Neural cell (in vitro differentiated cells): ENCODE results near the gene TMC6. TPM values are rescaled to one million over a fixed set of nuclear protein-coding genes. Genes with fewer than 3 reads are reported as not detected.

Source experiments
- H2AFZ ChIP-seq: fragments of 200-600, 300-800 bp; sonication (generic), shearing (Covaris generic); 2 replicates; pipeline ENCODE4 v1.6.0; 2014; ENCODE audit warnings: low read depth, mild to moderate bottlenecking, antibody characterized with exemption, low read length, moderate library complexity
- H3F3A ChIP-seq: fragments of 200-600 bp; shearing (Covaris generic); 2 replicates; pipeline ENCODE4 v1.6.1; 2016; ENCODE audit warnings: mild to moderate bottlenecking, moderate library complexity, mixed read lengths, antibody characterized with exemption, low read length; ENCODE audit not compliant: insufficient read depth, poor library complexity, severe bottlenecking
- H3K27ac ChIP-seq: fragments of 200-600, 300-800 bp; sonication (generic), shearing (Covaris generic); 2 replicates; pipeline ENCODE4 v1.5.1; 2014; ENCODE audit warnings: mild to moderate bottlenecking, low read length, moderate library complexity
- H3K27me3 ChIP-seq: fragments of 300-800, 200-600 bp; sonication (generic), shearing (Covaris generic); 2 replicates; pipeline ENCODE4 v1.6.0; 2014; ENCODE audit warnings: mild to moderate bottlenecking, low read depth, low read length, moderate library complexity; ENCODE audit not compliant: insufficient read depth
- H3K36me3 ChIP-seq: fragments of 300-800, 200-600 bp; sonication (generic), shearing (Covaris generic); 2 replicates; pipeline ENCODE4 v1.5.1; 2014; ENCODE audit warnings: mild to moderate bottlenecking, antibody characterized with exemption, low read length, moderate library complexity; ENCODE audit not compliant: insufficient read depth
- H3K4me2 ChIP-seq: fragments of 300-800, 200-600 bp; sonication (generic), shearing (Covaris generic); 2 replicates; pipeline ENCODE4 v1.6.0; 2014; ENCODE audit warnings: mild to moderate bottlenecking, low read length
- H3K4me3 ChIP-seq: fragments of 300-800, 200-600 bp; sonication (generic), shearing (Covaris generic); 2 replicates; pipeline ENCODE4 v1.5.1; 2014; ENCODE audit warnings: mild to moderate bottlenecking, low read length, moderate library complexity
- H3K79me2 ChIP-seq: fragments of 200-600 bp; shearing (Covaris generic); replicated peaks from 2 replicates; pipeline ENCODE4 v1.6.0; 2014; ENCODE audit warnings: mild to moderate bottlenecking, low read length, moderate library complexity; ENCODE audit not compliant: insufficient read depth
- H3K9ac ChIP-seq: fragments of 300-800, 200-600 bp; sonication (generic), shearing (Covaris generic); 2 replicates; pipeline ENCODE4 v1.6.1; 2016; ENCODE audit warnings: mild to moderate bottlenecking, low read length, mixed read lengths
- H3K9me2 ChIP-seq: fragments of 200-600 bp; shearing (Covaris generic); 2 replicates; pipeline ENCODE4 v1.6.1; 2016; ENCODE audit warnings: mild to moderate bottlenecking, low read length, mixed read lengths; ENCODE audit not compliant: insufficient read depth
- H3K9me3 ChIP-seq: fragments of 200-600, 300-800 bp; sonication (generic), shearing (Covaris generic); 2 replicates; pipeline ENCODE4 v1.6.1; 2016; ENCODE audit warnings: mild to moderate bottlenecking, mixed run types, low read length, moderate library complexity, mixed read lengths
- H4K20me1 ChIP-seq: fragments of 200-600 bp; shearing (Covaris generic); 2 replicates; pipeline ENCODE4 v1.6.1; 2016; ENCODE audit warnings: mild to moderate bottlenecking, mixed run types; ENCODE audit not compliant: insufficient read depth
- CTCF ChIP-seq: fragments of 450-650 bp; IDR thresholded peaks from 2 replicates; pipeline ENCODE4 v1.5.1; 2014; ENCODE audit warnings: antibody characterized with exemption, mild to moderate bottlenecking, moderate library complexity; ENCODE audit not compliant: poor library complexity, severe bottlenecking
- EP300 ChIP-seq: fragments of 450-650 bp; conservative IDR thresholded peaks from 2 replicates; pipeline ENCODE4 v1.6.1; 2014; ENCODE audit warnings: antibody characterized with exemption, mild to moderate bottlenecking, moderate library complexity; ENCODE audit not compliant: poor library complexity, severe bottlenecking
- EZH2 ChIP-seq: fragments of 200-600, 300-800 bp; shearing (Covaris generic), sonication (generic); IDR thresholded peaks from 2 replicates; pipeline ENCODE4 v1.6.1; 2014; ENCODE audit warnings: antibody characterized with exemption, low read length, borderline replicate concordance, mild to moderate bottlenecking; ENCODE audit not compliant: insufficient read depth, poor library complexity, severe bottlenecking
- MXI1 ChIP-seq: fragments of 450-650 bp; conservative IDR thresholded peaks from 2 replicates; pipeline ENCODE4 v1.6.1; 2014; ENCODE audit warnings: antibody characterized with exemption, mild to moderate bottlenecking; ENCODE audit not compliant: poor library complexity, severe bottlenecking
- POLR2AphosphoS5 ChIP-seq: IDR thresholded peaks from 2 replicates; pipeline ENCODE4 v1.6.1; 2012
- RAD21 ChIP-seq: fragments of 450-650 bp; conservative IDR thresholded peaks from 2 replicates; pipeline ENCODE4 v1.6.1; 2014; ENCODE audit warnings: antibody characterized with exemption, mild to moderate bottlenecking, moderate library complexity
- SMC3 ChIP-seq: fragments of 450-650 bp; conservative IDR thresholded peaks from 2 replicates; pipeline ENCODE4 v1.6.1; 2014; ENCODE audit warnings: antibody characterized with exemption, mild to moderate bottlenecking, moderate library complexity; ENCODE audit not compliant: poor library complexity
- TAF1 ChIP-seq: IDR thresholded peaks from 2 replicates; pipeline ENCODE4 v1.6.1; 2012; ENCODE audit warnings: low read depth
- polyA plus RNA-seq: library from polyadenylated mRNA; depleted of rRNA; stranded (reverse); fragments of >200 nt; gene quantifications from 2 replicates; pipeline ENCODE4 v1.2.3, GENCODE V29; 2014
- TF ChIP-seq, protein P1 (sequence below): IDR thresholded peaks from 2 replicates; pipeline ENCODE4 v1.6.1; 2012; ENCODE audit warnings: borderline replicate concordance

Gene TMC6
- polyA plus RNA-seq, 1 donor from 2014 or later, result 0.16 TPM

- Histone ChIP-seq H3K36me3 (no peaks in the 10 kb centered on the region), H3K4me3 (no peak overlapping the region), H3K9ac (no peak overlapping the region), H3K9me3 (no peaks in the 10 kb centered on the region), H3K27me3 (peaks cover 44% of the 10 kb centered on the region), H3K9me2 (no peaks in the 10 kb centered on the region), H3K79me2 (no peaks in the 10 kb centered on the region), H3K27ac (no peak overlapping the region), H4K20me1 (no peaks in the 10 kb centered on the region), H2AFZ (no peak overlapping the region), H3K4me2 (no peak overlapping the region), H3F3A (no peaks in the 10 kb centered on the region)
- no peak for TF ChIP-seq EP300
Measured at GRCh38 chr17:78133179-78133951, 4.8 kb upstream of the TMC6 start.

- Histone ChIP-seq H3K9me2 (no peaks in the 10 kb centered on the region), H3K4me3 (no peak overlapping the region), H3K36me3 (no peaks in the 10 kb centered on the region), H3K27me3 (peaks cover 50% of the 10 kb centered on the region), H3K9me3 (no peaks in the 10 kb centered on the region), H4K20me1 (no peaks in the 10 kb centered on the region), H2AFZ (no peak overlapping the region), H3K27ac (no peak overlapping the region), H3K9ac (no peak overlapping the region), H3F3A (no peaks in the 10 kb centered on the region), H3K4me2 (no peak overlapping the region), H3K79me2 (no peaks in the 10 kb centered on the region)
- no peak for TF ChIP-seq SMC3
- TF ChIP-seq EZH2, result no peak
- TF ChIP-seq POLR2AphosphoS5, result no peak
- TF ChIP-seq TAF1, result no peak
- no peak for TF ChIP-seq CTCF
- TF ChIP-seq EP300, result no peak
Measured at GRCh38 chr17:78132767-78133178, 4.2 kb upstream of the TMC6 start.

- H2AFZ ChIP-seq, result no peak overlapping the region
- H3K79me2 ChIP-seq, result no peaks in the 10 kb centered on the region
- no peaks in the 10 kb centered on the region for H4K20me1 ChIP-seq
- no peaks in the 10 kb centered on the region for H3K9me3 ChIP-seq
- peaks cover 54% of the 10 kb centered on the region for H3K27me3 ChIP-seq
- TF ChIP-seq MXI1 (no peak), EZH2 (no peak), EP300 (no peak), TAF1 (no peak), CTCF (no peak), SMC3 (no peak), POLR2AphosphoS5 (no peak), RAD21 (no peak)
- TF ChIP-seq, protein P1, sequence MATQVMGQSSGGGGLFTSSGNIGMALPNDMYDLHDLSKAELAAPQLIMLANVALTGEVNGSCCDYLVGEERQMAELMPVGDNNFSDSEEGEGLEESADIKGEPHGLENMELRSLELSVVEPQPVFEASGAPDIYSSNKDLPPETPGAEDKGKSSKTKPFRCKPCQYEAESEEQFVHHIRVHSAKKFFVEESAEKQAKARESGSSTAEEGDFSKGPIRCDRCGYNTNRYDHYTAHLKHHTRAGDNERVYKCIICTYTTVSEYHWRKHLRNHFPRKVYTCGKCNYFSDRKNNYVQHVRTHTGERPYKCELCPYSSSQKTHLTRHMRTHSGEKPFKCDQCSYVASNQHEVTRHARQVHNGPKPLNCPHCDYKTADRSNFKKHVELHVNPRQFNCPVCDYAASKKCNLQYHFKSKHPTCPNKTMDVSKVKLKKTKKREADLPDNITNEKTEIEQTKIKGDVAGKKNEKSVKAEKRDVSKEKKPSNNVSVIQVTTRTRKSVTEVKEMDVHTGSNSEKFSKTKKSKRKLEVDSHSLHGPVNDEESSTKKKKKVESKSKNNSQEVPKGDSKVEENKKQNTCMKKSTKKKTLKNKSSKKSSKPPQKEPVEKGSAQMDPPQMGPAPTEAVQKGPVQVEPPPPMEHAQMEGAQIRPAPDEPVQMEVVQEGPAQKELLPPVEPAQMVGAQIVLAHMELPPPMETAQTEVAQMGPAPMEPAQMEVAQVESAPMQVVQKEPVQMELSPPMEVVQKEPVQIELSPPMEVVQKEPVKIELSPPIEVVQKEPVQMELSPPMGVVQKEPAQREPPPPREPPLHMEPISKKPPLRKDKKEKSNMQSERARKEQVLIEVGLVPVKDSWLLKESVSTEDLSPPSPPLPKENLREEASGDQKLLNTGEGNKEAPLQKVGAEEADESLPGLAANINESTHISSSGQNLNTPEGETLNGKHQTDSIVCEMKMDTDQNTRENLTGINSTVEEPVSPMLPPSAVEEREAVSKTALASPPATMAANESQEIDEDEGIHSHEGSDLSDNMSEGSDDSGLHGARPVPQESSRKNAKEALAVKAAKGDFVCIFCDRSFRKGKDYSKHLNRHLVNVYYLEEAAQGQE, result no peak
- H3K9me2 ChIP-seq, result no peaks in the 10 kb centered on the region
- H3K4me3 ChIP-seq, result no peak overlapping the region
- H3F3A ChIP-seq, result no peaks in the 10 kb centered on the region
- no peaks in the 10 kb centered on the region for H3K36me3 ChIP-seq
- H3K9ac ChIP-seq, result no peak overlapping the region
- no peak overlapping the region for H3K4me2 ChIP-seq
- no peak overlapping the region for H3K27ac ChIP-seq
Measured at GRCh38 chr17:78132084-78132676, 3.6 kb upstream of the TMC6 start.
